Measurements from ENCODE around the gene JOSD2.
"Not testable (repeated sequence)": the region's sequence is repeated elsewhere in the genome, so short reads cannot be mapped to it uniquely, and the experiment has no call there.

JOSD2 gene

GRCh38 chr19:50546527-50547221 is 35.7 kb upstream of the JOSD2 start:
- DNase-seq = no peak

- no peak for DNase-seq
These were observed 32.0 kb upstream of the JOSD2 start for GRCh38 chr19:50542943-50543342.

GRCh38 chr19:50537769-50538230 is 26.8 kb upstream of the JOSD2 start:
- DNase-seq = no peak

GRCh38 chr19:50537306-50537685 is 26.3 kb upstream of the JOSD2 start:
- DNase-seq = no peak

- DNase-seq = no peak
These were observed 25.8 kb upstream of the JOSD2 start for GRCh38 chr19:50536662-50537305.

GRCh38 chr19:50535672-50536187 is 24.7 kb upstream of the JOSD2 start:
- DNase-seq = no peak

GRCh38 chr19:50534478-50534877 is 23.5 kb upstream of the JOSD2 start:
- DNase-seq = no peak

- no peak for DNase-seq
These were observed 22.0 kb upstream of the JOSD2 start for GRCh38 chr19:50532952-50533351.

- no peak for DNase-seq
These were observed 20.2 kb upstream of the JOSD2 start for GRCh38 chr19:50531171-50531612.

GRCh38 chr19:50528052-50528451 is 17.1 kb upstream of the JOSD2 start:
- DNase-seq = not testable (repeated sequence)

GRCh38 chr19:50522881-50523280 is 11.9 kb upstream of the JOSD2 start:
- DNase-seq = no peak

GRCh38 chr19:50520822-50521465 is 10.0 kb upstream of the JOSD2 start:
- DNase-seq = no peak

- DNase-seq = no peak
These were observed 8.1 kb upstream of the JOSD2 start for GRCh38 chr19:50519006-50519575.

- DNase-seq = no peak
These were observed 7.4 kb upstream of the JOSD2 start for GRCh38 chr19:50518091-50519005.

- no peak for DNase-seq
These were observed 6.7 kb upstream of the JOSD2 start for GRCh38 chr19:50517704-50518075.

- no peak for DNase-seq
These were observed 6.1 kb upstream of the JOSD2 start for GRCh38 chr19:50516964-50517703.

GRCh38 chr19:50516456-50516855 is 5.5 kb upstream of the JOSD2 start:
- no peak for DNase-seq

- DNase-seq = no peak
These were observed 4.2 kb upstream of the JOSD2 start for GRCh38 chr19:50515168-50515561.

- no peak for DNase-seq
These were observed 3.6 kb upstream of the JOSD2 start for GRCh38 chr19:50514346-50515167.

- no peak for DNase-seq
These were observed 2.9 kb upstream of the JOSD2 start, which contains the start of gene ASPDH for GRCh38 chr19:50513746-50514345. Gene ASPDH (minus strand): TSS chr19:50513913. CDS start chr19:50513823, 90 bp downstream.

Measured in GOT3 (cell line).